SHP77 (cell line): ENCODE data around the gene C6orf136.
"Not testable (repeated sequence)": the region's sequence is repeated elsewhere in the genome, so short reads cannot be mapped to it uniquely, and the experiment has no call there.

ENCODE experiments used
- DNase-seq, 2 experiments: peaks; one replicate each; lab custom pipeline; 2025; lab: John Stamatoyannopoulos, UW

C6orf136 gene

GRCh38 chr6:30657922-30658321, 11.0 kb downstream of the C6orf136 start:
- DNase-seq: not testable (repeated sequence)

GRCh38 chr6:30664994-30665767, 18.2 kb downstream of the C6orf136 start:
- DNase-seq: no peak

- DNase-seq: not testable (repeated sequence)
These were observed 19.4 kb downstream of the C6orf136 start for GRCh38 chr6:30666300-30666699.

- DNase-seq: no peak
These were observed 24.0 kb downstream of the C6orf136 start for GRCh38 chr6:30670760-30671527.

GRCh38 chr6:30672445-30673253, 25.7 kb downstream of the C6orf136 start, which contains the start of gene DHX16:
TSS of gene DHX16 (minus strand) at chr6:30673006. CDS start at chr6:30672841, 165 bp downstream.
- DNase-seq: peak; percentile 93

GRCh38 chr6:30676660-30677285, 29.8 kb downstream of the C6orf136 start:
- no peak for DNase-seq

GRCh38 chr6:30678964-30679726, 32.2 kb downstream of the C6orf136 start:
- DNase-seq: peak; percentile 26 to 77

GRCh38 chr6:30679765-30680535, 33.0 kb downstream of the C6orf136 start:
- DNase-seq: no peak

- no peak for DNase-seq
These were observed 34.8 kb downstream of the C6orf136 start for GRCh38 chr6:30681766-30682142.

GRCh38 chr6:30682143-30683117, 35.5 kb downstream of the C6orf136 start:
- peak in 1 of 2 experiments; percentile 21 for DNase-seq

GRCh38 chr6:30683183-30683979, 36.4 kb downstream of the C6orf136 start:
- no peak for DNase-seq

GRCh38 chr6:30683980-30684338, 37.0 kb downstream of the C6orf136 start:
- DNase-seq: no peak

GRCh38 chr6:30684386-30685156, 37.6 kb downstream of the C6orf136 start:
- DNase-seq: no peak

GRCh38 chr6:30685157-30686008, 38.5 kb downstream of the C6orf136 start:
- DNase-seq: no peak

- DNase-seq: no peak
These were observed 39.3 kb downstream of the C6orf136 start, which contains the start of gene PPP1R18 for GRCh38 chr6:30686009-30686907. TSS of gene PPP1R18 (minus strand) at chr6:30686645. CDS start at chr6:30686018, 627 bp downstream.
